COR-L47 (cell line): Measurements from ENCODE around the gene MVB12A.

ENCODE experiments used
- DNase-seq: peaks from one replicate; lab custom pipeline; 2025; lab: John Stamatoyannopoulos, UW

MVB12A gene

DNA sequence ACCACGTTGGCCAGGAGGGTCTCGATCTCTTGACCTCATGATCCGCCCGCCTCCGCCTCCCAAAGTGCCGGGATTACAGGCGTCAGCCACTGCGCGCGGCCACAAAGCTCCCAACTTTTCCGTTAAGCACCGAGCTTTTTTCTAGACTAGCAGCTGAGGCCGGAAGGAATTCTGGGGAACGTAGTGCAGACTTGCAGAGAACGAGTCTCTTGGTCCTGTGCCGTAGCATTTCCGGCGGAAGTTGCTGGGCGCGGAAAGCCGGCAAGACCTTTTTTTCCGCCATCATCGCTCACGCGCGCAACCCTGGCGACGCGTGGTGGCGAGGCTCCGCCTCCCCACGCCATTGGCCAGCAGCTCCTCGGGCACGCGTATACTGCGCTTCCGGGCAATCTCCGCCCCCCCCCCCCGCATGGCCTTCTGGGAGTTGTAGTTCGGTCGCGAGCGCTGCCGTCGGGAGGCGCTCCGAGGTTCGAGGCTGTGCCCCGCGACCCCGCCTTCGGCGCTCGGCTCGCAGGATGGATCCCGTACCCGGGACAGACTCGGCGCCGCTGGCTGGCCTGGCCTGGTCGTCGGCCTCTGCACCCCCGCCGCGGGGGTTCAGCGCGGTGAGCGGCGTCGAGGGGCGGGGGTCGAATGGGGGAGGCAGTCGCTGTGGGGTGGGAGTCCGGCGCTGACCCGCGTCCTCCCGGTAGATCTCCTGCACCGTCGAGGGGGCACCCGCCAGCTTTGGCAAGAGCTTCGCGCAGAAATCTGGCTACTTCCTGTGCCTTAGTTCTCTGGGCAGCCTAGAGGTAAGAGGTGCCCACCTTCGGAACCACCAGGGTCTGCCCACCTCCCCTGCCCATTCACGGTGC, at the start of gene MVB12A:
MVB12A (plus strand) TSS at position 427 of the 854 bp plus-strand sequence; CDS start at position 516, 89 bp downstream.
- DNase-seq: peak; percentile 98

DNA sequence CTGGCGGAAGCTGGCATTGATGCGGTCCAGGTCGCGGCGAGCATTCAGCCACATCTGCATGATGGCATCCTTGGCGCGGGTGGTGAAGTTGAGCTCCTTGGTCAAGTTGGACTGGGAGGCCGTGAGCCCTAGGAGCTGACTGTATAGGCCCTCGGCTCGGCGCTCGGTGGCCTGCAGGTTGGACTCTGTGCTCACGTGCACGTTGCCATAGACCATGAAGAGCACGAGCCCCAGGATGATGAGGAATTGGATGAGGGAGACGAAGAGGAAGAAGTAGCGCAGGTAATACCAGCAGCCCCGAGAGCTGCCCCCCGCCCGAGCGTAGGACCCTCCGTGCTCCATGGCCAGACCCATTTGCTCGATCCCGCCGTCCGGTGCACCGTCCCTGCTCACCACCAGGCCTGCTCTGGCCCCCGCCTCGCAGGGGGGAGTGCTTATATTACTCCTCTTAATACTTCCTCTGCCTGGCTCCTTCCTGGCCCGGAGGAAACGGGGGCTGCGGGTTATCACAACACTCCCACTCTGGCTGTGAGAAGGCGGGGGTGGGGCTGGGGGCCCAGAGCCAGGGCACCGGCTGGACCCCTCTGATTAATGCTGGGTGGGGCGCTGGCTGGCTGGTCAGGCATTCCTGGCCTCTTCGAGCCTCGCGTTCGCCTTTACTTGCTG, 42.8 kb upstream of the MVB12A start, which contains the start of gene PLVAP:
PLVAP (minus strand) TSS at position 408 of the 666 bp plus-strand sequence; CDS start at position 354, 54 bp downstream.
- no peak for DNase-seq

DNA sequence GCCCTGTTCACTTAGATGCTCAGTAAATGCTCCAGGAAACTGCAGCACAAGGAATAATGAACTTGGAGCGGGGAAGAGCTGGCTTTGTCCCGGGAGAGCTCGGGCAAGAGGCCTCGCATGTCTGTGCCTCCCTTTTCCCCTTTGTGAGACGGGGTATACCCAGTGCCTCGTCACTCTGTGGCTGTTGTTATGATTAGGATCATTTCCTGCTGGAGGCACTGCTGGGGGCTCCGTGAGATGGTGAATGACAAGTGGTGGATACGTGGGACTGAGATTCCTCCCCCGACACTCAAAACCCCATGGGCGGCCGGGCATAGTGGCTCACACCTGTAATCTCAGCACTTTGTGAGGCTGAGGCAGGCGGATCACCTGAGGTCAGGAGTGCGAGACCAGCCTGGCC, 41.6 kb upstream of the MVB12A start:
- no peak for DNase-seq

DNA sequence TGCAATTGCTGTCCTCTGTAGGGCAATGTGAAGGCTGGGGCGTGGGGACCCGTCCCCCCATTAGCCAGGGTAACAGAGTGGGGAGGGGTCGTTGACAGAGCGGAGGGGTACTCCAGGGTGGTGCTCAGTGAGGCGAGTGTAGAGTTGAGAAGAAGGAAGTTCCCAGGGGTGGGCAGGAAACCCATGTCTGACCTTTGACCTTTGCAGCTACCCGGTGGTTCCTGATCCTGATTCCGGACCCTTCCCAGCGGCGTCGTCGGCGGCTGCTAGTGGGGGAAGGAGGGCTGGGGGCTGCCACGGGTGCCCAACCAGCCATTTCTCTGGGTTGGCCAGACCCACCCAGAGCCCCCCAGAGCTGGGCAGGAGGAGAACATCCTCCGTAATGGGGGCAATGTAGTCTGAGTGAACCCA, 40.6 kb upstream of the MVB12A start:
- DNase-seq: no peak

DNA sequence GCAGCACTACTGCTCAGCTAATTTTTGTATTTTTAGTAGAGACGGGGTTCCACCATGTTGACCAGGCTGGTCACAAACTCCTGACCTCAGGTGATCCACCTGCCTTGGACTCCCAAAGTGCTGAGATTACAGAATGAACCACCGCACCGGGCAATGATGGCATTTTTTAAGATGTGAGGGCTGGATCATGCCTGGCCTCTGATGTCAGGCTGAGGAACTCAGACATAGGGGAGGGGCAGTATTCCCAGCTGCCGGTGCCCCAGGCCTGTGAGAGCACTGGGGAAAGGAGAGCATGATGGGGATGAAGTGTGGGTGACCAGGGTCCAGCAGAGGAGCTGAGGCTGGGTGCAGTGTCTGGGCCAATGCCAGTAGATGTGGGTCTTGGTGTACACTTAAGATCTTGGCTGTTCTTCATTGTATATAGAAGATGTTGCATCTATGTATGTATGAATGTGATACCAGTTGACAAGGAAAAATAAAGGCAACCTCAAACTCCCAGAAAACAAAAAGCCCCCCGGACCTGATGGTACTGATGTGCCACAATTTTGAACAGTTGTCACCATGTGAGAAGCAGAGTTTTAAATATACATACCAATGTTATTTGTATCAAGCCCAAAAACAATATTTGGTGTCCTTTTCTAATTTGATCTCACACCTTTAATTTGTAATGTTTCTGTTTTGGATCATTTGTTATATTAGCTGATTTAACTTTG, 39.3 kb upstream of the MVB12A start:
- no peak for DNase-seq

DNA sequence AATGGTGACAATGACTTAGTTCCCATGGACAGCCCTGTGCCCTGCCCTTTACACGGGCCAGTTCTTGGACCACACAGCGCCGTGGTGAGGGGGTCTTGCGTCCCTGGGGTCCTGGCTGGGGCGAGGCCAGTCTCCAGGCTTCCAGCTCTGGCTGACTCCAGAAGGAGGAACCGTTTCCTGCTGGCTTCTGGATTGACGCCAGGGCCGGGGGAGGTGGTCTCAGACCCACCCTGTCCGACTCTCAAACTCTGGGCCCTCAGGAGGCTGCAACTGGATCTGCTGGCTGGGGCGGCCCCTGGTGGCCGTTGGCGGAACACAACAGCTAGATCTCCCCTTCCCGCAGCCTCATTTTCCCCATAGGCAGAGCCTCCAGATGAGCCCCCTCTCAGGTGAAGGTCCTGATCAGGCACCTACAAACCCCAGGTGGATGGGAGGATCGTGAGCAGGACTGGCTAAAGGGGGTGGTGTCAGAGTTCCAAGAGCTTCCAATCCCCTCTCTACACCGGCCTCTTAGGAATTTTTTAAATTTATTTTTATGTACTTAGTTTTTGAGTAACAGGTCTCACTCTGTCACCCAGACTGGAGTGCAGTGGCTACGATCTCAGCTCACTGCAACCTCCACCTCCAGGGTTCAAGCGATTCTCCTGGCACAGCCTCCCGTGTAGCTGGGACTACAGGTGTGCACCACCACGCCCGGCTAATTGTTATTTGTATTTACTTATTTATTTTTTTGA, 33.8 kb upstream of the MVB12A start:
- DNase-seq: peak; percentile 40

DNA sequence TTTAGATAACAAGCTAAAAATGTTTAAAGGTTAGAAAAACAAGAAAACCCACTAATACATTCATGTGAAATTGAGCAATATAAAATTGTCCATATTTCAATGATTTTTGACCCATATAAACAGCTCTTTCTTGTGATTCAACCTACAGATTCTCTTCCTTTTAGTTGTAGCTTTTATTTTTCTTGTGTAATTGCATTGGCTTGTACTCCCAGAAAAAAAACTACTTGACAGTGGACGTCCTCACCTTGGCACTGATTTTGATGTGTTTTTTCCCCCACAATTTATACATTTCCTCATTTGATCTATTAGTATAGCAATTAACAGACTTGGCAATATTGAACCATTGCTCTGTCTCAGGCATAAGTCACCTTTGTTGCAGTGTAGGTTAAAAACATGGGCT, 30.6 kb upstream of the MVB12A start:
- DNase-seq: no peak

DNA sequence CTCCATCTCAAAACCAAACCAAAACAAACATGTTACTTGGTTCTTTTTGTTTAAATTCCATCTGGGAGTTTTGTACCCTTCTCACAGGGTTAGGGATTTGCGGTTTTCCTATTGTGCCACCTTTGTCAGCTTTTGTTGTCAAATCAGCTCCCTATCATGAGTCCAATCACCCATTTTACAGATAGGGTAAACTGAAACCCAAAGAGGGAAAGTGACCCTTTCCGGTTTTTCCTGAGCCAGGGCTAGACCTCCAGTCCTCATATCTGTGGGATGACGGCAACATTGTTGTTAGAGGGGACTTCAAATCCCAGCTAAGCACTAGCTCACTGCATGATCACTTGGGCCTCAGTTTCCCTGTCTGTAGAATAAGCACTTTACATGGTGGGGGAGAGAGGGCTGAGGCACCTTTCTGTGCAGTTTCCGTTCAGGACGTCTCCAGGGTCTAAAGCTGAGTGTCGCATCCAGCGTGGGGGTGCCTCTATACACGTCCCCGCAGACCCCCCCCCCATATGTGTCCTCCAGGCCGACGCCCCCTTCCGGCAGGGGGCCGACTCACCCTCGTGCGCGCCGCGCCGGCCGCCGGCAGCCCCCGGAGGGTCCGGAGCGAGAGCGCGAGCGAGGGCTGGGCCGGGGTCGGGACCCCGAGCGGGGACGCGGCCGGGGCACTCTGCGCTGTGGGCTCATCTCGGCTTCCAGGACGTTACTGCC, 29.7 kb upstream of the MVB12A start:
- DNase-seq: no peak

DNA sequence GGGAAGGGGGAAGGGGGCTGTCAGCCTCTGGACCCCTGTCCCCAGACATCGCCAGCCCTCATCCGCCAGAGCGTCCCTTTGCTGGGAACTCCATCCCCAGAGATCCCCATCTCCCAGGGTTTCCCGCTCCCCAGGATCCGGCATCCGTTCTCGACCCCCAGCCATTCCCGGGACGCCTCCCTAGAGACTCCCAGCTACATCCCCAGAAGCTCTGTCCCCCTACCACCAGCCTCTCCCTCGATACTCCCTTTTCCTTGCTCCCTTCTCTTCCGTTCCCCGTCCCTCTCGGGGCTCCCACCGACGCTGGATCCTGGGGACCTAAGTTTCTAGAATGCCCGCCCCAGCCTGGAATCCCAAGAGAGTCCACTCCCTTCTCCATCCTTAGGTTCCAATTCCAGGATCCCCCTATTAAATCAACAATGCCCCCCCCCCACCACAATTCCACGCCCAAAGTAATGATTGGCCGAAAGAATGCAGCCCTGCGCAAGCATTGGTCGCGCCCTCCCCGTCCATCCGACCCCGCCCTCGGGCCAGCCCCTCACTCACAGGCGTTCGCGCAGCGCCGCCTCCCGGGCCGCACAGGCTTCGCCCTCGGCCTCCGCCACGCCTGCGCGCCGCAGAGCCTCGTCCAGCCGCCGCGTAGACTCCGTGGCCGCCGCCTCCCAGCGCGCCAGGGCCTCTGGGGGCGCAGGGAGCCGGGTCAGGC, 29.0 kb upstream of the MVB12A start:
- DNase-seq: peak; percentile 92

DNA sequence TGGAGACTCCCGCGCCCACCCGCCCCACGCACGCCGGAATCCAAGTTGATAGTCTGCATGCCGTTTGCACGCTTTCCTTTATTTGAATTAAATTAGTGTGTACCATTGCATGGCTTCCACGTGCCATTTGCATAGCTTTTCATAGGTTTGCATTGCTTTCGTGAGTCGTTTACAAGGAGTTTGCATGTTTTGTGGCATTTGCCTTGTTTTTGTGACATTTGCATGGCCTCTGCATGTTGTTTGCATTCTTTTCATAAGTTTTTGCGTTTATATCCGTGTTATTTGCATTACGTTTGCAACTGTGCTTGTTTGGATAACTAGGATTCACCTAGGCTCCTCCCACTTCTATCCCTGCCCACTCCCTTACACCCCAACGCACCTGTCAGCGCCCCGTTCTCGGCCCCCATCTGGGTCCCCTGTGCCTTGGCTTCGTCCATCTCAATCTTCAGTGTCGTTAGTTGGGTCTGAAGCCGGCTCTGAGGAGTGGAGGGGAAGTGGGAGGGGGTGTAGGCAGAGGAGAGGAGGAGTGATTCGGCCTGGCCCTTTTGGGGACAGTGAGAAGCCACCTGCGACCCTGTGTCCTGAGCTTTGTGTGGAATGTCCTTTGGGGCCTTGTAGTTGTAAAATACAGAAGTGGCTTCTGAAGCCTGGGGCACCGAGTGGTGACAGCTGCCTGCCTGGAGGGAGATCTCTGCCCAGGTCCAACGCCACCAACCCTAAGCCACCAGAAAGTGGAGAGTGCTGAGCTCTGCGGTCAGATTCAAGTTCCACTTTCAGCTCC, 28.3 kb upstream of the MVB12A start:
- DNase-seq: no peak

DNA sequence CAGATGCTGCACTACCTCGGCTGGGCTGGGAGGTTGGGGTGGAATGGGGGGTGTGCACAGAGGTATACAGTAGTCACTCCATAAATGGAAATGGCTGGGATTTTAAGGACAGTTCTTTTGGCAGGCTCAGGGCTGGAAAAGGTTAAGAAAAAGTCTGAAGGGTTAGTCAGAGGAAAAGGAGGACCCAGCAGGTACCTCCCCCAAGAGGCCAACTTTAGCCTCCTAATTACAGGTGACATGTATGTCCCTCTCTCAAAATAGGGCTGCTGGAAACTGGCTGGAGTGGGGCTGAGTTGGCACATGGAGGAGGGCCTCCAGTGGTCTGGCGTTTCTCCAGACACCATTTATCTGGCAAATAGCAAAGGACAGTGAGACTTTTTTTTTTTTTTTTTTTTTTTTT, 26.8 kb upstream of the MVB12A start:
- DNase-seq: no peak

DNA sequence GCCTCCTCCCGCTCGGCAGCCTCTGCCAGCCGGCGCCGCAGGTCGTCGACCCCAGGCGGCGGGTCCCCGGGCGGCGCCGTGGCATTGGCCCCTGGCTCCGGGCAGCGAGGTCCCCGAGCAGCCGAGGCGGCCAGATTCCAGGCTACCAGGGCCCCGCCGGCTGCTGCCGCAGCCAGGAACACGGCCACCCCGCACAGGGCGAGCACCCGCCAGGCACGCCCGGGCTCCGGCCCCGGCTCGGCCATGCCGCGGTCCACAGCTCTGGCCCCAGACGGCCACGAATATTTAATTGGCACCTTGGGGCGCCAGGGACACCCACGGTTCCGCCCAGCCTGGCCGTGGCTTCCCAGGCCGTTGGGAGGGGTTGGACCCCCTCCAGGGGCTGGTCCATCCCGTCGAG, 25.9 kb upstream of the MVB12A start, which contains the start of gene CCDC194:
CCDC194 (minus strand) TSS at position 283 of the 400 bp plus-strand sequence; CDS start at position 245, 38 bp downstream.
- DNase-seq: no peak

DNA sequence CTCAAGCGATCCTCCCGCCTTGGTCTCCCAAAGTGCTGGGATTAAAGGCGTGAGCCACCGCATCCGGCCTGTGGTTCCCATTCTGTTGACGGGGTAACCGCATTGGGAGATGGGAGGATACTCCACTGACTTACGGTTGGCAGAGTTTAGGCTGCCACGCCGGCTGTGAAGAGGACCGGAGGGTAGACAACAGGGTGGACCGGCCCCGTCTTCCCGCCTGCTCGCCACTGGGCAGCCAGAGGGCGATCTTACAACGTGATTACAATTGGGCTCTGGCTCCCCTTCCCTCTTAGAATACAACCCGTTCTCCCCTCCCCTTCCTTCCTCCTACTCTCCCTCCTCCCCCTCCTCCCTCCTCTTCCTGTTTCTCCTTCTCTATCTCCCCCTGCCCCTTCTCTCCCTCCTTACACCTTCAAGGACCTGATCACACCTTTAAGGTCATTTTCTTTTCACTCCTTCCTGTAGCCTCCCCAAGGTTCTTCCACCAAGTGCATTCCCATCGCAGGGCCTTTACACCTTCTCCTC, 24.9 kb upstream of the MVB12A start:
- no peak for DNase-seq

DNA sequence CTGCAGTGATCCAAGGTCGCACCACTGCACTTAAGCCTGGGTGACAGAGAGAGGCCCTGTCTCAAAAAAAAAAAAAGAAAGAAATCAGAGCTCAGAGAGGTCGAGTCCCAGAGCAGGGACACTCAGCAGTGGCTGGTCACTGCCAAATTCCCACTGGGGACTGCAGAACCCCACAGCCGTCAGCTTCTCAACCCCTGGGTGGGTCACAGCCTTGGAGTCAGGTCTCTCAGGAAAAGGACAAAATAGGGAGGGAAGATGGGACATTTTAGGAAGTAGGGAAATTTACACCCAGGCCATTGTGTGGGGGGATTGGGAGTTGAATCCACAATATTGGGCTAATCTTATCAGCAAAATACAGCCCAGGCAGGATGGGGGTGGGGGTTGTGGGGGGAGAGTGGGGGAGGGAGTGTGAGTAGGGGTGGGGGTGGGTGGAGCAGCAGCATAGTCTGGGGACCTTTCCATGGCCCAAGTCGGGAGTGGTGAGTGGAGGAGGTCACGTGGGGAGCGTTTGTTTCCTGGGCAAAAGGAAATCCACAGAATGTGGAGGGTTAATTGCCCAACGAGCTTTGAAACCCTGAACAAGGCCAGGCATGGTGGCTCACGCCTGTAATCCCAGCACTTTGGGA, 20.8 kb upstream of the MVB12A start:
- no peak for DNase-seq

DNA sequence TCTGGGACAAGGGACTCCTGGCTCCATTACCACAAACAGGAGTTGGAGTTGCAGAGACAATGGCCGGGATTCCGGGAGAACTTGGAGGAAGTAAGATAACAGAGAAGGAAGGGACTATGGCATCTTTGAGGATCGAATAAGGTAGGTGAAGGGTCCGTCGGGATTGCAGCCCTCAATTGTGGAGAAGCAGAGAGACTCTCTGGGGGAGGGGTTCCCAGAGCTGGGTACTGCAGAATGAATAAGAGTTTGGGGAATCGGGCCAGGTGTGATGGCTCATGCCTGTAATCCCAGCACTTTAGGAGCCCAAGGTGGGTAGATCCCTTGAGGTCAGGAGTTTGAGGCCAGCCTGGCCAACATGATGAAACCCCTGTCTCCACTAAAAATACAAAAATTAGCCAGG, 18.2 kb upstream of the MVB12A start:
- DNase-seq: no peak

DNA sequence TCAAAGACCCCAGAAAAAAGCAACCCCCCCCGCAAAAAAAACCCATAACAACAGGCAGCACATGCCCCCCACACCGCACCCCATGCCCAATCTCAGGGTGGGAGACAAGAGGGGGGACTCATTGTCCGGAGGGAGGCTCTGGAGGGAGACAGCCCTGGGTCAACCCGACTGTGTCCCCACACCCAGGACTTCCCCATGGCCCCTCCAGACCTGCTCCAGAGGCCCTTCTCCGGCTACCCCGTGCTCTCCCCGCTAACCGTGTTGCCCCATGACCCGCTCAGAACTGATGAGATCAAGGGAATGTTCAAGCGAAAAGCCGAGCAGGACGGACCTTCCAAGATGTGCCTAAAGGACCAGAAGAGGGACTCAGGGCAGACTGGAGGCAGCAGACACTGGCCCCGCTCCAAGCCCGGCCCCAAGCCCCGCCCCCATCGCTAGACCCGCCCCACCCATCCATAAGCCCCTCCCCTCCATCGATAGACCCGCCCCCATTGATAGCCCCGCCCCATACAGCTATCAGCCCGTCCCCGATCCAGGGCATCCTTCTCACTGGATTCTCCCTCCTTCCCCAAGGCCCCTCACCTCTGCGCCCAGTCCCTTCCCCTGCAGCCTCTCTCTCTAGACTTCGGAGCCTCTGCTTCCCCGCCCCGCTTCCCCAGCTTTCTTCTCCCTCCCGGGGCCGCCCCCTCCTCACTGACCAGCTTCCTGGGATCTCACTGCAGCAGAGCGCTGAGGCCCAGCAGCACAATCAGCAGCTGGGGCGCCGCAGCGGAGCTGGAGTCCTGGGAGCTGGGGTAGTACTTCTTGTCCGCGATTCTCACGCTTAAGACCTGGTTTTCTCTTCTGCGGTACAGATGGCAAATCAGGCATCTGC, 16.6 kb upstream of the MVB12A start:
- DNase-seq: no peak

DNA sequence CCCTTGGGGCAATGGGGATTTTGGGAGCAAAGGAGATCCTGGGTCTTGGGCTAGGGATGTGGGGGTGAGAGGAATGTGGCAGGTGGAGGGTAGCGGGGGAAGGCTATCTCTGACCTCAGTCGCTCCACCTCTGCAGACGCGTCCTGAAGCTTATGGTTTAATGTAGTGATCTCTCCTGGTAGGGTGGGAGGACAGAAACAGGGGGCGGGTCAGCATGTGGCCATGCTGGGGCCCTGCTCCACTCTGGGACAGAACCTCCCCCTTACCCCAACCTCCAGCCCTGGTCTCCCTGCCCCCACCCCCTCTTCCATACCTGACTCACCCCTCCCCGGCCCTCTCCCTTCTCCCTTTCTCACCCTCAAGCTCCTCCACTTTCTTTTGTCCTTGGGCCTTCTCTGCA, 15.8 kb upstream of the MVB12A start:
- DNase-seq: no peak
